MCF 10A (cell line): ENCODE data around the gene COL6A1. TPM values are rescaled to one million over a fixed set of nuclear protein-coding genes. Genes with fewer than 3 reads are reported as not detected.

Source experiments
- BruUV-seq: library from RNA; stranded (reverse); fragments of 400-500 nt; replicated peaks from 2 replicates; lab custom pipeline; 2021; lab: Mats Ljungman, UMichigan
- CTCF ChIA-PET: fragments of 300-600 bp; sonication (Branson Sonifier 250); formaldehyde crosslinking; extraction: SDS; loops from one replicate; lab custom pipeline; 2021; ENCODE audit warnings: antibody characterized with exemption, inconsistent platforms; lab: Yijun Ruan, JAX
- POLR2A ChIA-PET: fragments of 300-600, 350-650 bp; sonication (Branson Sonifier 250); formaldehyde crosslinking; extraction: SDS; loops from one replicate; lab custom pipeline; 2020; ENCODE audit warnings: antibody characterized with exemption, inconsistent platforms; lab: Yijun Ruan, JAX
- DNase-seq: peaks from one replicate; pipeline ENCODE4 v3.0.0-alpha.2; 2018; ENCODE audit not compliant: unreplicated experiment
- H3K27ac Mint-ChIP-seq: one replicate; pipeline ENCODE4 v1.8.0; 2022; ENCODE audit warnings: mild to moderate bottlenecking, low read depth, mixed read lengths; ENCODE audit not compliant: unreplicated experiment
- H3K27me3 Mint-ChIP-seq: one replicate; pipeline ENCODE4 v1.8.0; 2022; ENCODE audit warnings: mixed read lengths; ENCODE audit not compliant: insufficient read depth, unreplicated experiment
- H3K36me3 Mint-ChIP-seq: one replicate; pipeline ENCODE4 v1.8.0; 2022; ENCODE audit warnings: mild to moderate bottlenecking, moderate library complexity, mixed read lengths; ENCODE audit not compliant: insufficient read depth, unreplicated experiment
- H3K4me1 Mint-ChIP-seq: one replicate; pipeline ENCODE4 v1.8.0; 2022; ENCODE audit warnings: mixed read lengths; ENCODE audit not compliant: insufficient read depth, unreplicated experiment
- H3K4me3 Mint-ChIP-seq: one replicate; pipeline ENCODE4 v1.8.0; 2022; ENCODE audit warnings: mild to moderate bottlenecking, moderate library complexity, mixed read lengths; ENCODE audit not compliant: unreplicated experiment
- H3K9me3 Mint-ChIP-seq: one replicate; pipeline ENCODE4 v1.8.0; 2022; ENCODE audit warnings: mixed read lengths; ENCODE audit not compliant: unreplicated experiment
- intact Hi-C: fragments of 100-400 bp; cut with micrococcal nuclease; formaldehyde crosslinking; loops from 2 replicates; pipeline ENCODE4 v1.14.1; 2022
- total RNA-seq: library from RNA; stranded (reverse); gene quantifications from 2 replicates; pipeline ENCODE4 v1.2.3, GENCODE V29; 2022
- TF ChIP-seq, protein P1 (sequence below): fragments of 200-600 bp; IDR thresholded peaks from one replicate; pipeline ENCODE4 v1.8.0; 2022; ENCODE audit warnings: antibody characterized with exemption, mild to moderate bottlenecking; ENCODE audit not compliant: unreplicated experiment

COL6A1 gene
- total RNA-seq, 1 experiment from 2014 or later, result 3.2 TPM

DNA sequence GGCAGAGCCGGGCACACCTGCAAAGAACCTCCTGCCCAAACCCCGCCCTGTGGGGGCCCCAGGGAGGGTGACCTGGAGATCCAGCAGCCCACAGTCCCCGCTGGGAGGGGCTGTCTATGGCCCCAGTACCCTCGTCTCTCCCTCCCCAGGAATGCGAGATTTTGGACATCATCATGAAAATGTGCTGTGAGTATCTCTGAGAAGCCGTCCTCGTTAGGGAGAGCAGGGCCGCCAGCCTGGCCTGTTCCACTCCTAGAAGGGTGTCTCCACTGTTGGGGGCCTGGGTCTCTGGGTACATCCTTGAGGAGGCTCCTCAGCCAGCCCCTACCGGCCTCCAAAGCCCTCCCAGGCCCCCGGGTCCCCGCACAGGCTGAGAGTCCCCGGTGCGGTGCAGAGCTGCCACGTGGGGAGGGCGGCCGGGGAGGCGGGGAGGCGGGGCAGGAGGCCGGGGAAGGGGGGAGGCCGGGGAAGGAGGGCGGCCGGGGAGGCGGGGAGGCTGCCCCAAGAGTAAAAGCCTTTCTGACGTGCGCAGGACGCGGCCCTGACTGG, 18.7 kb downstream of the COL6A1 start:
- CTCF ChIA-PET, result no interaction called here

DNA sequence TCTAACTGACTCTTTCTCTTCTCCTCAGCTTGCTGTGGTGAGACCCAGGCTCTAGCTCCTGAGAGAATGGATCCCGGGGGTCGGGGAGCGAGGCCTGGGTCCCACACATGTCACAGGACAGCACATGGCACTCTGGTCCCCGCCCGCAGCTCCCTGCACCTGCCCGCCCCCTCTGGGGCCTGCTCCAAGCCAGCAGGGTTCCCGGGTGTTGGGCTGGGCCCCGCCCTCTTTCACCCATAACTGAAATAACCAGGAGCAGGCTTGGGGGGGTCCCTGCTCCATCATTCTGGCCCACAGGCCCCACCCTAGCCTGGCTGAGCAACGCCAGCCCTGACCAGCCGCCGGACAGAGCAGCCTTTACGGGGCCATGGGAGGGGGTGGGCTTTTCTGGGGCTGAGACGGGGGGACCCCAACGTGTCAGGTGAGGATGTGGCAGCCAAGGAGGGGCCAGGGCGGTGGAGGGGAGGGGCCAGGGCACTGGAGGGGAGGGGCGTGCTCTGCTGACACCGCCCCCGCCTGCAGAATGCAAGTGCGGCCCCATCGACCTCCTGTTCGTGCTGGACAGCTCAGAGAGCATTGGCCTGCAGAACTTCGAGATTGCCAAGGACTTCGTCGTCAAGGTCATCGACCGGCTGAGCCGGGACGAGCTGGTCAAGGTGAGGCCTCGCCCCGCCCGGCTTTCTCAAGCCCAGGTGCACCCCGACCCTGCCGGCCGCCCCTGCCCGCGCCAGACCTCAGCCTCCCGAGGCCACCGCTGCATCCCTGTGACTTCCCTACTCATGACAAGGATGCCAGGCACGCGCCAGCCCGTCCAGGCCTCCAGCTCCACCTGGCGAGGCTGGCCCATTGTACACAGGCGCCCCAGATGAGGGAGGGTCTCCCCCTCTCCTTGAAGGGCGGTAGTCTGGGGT, 19.4 kb downstream of the COL6A1 start:
- no peak for DNase-seq
- no peaks in the 10 kb centered on the region for H3K4me1 Mint-ChIP-seq
- H3K27me3 Mint-ChIP-seq, result no peaks in the 10 kb centered on the region
- CTCF ChIA-PET, result interaction anchor here (0.5 kb wide), 1 partner anchor 874 kb away, joined by 3 read pairs; no protein-coding TSS in a partner anchor
- H3K4me3 Mint-ChIP-seq, result no peak overlapping the region
- H3K9me3 Mint-ChIP-seq, result peaks cover 17% of the 10 kb centered on the region
- H3K36me3 Mint-ChIP-seq, result peaks cover 6% of the 10 kb centered on the region
- TF ChIP-seq, protein P1, sequence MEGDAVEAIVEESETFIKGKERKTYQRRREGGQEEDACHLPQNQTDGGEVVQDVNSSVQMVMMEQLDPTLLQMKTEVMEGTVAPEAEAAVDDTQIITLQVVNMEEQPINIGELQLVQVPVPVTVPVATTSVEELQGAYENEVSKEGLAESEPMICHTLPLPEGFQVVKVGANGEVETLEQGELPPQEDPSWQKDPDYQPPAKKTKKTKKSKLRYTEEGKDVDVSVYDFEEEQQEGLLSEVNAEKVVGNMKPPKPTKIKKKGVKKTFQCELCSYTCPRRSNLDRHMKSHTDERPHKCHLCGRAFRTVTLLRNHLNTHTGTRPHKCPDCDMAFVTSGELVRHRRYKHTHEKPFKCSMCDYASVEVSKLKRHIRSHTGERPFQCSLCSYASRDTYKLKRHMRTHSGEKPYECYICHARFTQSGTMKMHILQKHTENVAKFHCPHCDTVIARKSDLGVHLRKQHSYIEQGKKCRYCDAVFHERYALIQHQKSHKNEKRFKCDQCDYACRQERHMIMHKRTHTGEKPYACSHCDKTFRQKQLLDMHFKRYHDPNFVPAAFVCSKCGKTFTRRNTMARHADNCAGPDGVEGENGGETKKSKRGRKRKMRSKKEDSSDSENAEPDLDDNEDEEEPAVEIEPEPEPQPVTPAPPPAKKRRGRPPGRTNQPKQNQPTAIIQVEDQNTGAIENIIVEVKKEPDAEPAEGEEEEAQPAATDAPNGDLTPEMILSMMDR, result no peak
- no peak overlapping the region for H3K27ac Mint-ChIP-seq
- BruUV-seq, result no TSS peak
- POLR2A ChIA-PET, result no interaction called here
- intact Hi-C loops, result no loop called here

More for the DNA sequence above, 18.7 kb downstream of the COL6A1 start:
- Mint-ChIP-seq H3K4me3 (no peak overlapping the region), H3K36me3 (peaks cover 6% of the 10 kb centered on the region), H3K27me3 (no peaks in the 10 kb centered on the region), H3K27ac (no peak overlapping the region), H3K9me3 (peaks cover 13% of the 10 kb centered on the region), H3K4me1 (no peaks in the 10 kb centered on the region)
- TF ChIP-seq, protein P1, result no peak
- POLR2A ChIA-PET, result no interaction called here
- BruUV-seq, result no TSS peak
- no peak for DNase-seq
- intact Hi-C loops, result no loop called here

DNA sequence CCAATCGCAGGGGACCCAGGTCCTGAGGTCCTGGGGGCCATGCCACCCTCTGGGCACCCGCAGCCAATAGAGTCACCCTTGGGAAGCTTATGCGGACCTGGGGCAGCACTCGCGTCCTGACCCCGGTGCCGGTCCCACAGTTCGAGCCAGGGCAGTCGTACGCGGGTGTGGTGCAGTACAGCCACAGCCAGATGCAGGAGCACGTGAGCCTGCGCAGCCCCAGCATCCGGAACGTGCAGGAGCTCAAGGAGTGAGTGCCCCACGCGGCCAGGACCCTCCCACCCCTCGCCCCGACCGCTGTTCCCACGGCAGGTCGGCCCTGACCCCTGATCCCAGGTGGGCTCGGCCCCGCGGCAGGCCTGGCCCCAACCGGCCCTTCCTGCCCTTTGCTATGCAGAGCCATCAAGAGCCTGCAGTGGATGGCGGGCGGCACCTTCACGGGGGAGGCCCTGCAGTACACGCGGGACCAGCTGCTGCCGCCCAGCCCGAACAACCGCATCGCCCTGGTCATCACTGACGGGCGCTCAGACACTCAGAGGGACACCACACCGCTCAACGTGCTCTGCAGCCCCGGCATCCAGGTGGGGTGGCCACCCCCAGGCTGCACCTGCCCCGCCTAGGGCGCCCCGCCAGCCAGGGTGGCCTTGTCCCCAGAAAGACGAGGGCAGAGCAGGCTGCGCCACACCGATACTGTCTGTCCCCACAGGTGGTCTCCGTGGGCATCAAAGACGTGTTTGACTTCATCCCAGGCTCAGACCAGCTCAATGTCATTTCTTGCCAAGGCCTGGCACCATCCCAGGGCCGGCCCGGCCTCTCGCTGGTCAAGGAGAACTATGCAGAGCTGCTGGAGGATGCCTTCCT, 20.5 kb downstream of the COL6A1 start:
- no TSS peak for BruUV-seq
- Mint-ChIP-seq H3K9me3 (peaks cover 17% of the 10 kb centered on the region), H3K4me3 (no peak overlapping the region), H3K27me3 (no peaks in the 10 kb centered on the region), H3K4me1 (no peaks in the 10 kb centered on the region), H3K27ac (no peak overlapping the region), H3K36me3 (peaks cover 6% of the 10 kb centered on the region)
- TF ChIP-seq, protein P1, result no peak
- DNase-seq, result no peak
- intact Hi-C loops, result no loop called here
- ChIA-PET POLR2A (no interaction called here), CTCF (no interaction called here)
